Endometrium (tissue), 2 donors: Measurements from ENCODE around the gene RNF43.
"Not testable (repeated sequence)": the region's sequence is repeated elsewhere in the genome, so short reads cannot be mapped to it uniquely, and the experiment has no call there.

Source experiments
- FAIRE-seq: peaks from 2 replicates; lab custom pipeline; 2012; peaks lifted over from hg19 to GRCh38; lab: Jason Lieb, UNC
- donor health status: control.
- donor health status: control.

RNF43 gene

DNA sequence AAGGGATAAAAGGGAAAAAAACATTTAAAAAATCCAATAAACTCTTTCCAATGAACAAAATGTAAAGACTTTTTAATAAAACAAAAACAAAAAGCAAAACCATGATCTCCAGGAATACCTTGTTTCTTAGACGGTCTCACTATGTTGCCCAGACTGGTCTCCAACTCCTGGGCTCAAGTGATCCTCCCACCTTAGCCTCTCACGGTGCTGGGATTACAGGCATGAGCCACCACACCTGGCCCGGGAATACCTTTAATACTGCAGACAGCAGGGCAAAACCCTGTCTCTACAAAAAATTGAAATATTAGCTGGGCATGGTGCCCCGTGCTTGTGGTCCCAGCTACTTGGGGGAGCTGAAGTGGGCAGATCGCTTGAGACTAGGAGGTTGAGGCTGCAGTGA lies 7.9 kb downstream of the RNF43 start:
- no peak for FAIRE-seq

DNA sequence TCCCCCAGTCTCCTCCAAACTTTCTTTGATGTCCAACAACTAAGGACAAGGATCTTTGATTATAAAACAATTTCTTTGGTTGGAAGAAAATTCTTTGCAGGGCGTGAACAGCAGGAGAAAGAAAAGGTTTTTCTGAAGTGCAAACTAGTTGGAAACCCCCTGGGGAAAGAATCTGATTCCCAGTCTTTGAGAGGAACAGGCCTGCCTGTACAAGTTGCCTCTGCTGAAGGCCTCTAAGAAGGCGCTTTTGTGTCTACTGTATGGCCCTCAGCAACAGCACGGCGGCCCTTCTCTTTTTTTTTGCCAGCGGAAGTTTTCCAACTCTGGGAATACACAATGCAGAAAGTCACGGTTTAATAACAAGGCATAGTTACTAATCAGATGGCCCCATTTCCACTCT lies 14.0 kb downstream of the RNF43 start:
- FAIRE-seq: no peak

DNA sequence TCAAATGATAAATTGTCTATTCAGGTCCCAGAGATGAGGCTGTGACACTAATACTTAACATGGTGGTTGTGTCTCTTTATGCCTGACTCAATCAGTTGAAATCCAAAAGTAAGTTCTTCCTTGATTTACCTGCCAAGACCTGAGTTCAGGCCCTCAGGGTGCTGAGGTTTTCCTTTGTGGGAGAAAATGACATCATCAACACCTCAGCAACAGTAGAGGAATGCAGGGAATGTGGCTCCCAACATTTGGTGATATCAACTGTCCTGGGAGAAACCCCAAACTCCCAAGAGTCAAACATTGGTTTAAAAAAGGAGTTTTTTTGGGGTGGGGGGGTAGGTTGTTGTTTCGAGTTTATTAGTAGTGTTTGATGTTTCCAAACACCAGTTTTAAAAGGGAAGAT lies 14.7 kb downstream of the RNF43 start:
- FAIRE-seq: no peak

DNA sequence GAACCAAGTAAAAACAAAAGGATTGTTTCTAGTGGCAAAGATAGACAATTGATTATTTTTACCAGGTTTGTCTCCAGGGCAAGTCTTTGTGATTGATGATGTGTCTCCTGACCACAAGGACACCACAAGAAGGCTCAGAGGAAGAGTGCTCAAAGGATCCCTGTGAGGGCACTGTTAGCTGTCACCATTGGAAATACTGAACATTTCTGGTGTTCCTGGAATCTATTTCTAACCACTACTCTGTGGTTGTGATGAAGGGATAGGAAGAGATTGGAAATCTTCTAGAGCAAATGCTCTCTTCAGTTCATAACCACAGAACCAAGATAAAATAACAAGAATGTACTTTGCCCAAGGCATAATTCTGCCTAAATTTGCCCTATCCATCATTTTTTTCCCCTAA lies 15.3 kb downstream of the RNF43 start:
- FAIRE-seq: no peak

DNA sequence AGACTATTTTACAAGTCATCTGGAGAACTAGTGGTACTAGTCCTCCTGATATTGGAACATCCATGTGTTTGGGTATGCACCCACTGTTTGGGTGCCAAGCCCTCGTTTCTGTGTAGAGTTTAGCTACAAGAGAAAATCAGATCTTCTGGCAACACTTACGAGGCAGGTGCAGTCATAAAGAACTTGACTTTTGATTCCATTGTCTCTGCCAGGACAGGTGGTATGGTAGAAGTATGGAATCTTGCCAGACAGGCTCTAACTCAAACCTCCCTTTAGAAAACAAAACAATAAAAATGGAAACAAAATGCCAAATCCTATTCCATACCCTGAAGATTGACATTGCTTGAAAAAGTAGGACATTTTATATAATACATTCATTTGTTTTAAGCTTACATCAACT lies 16.0 kb downstream of the RNF43 start:
- FAIRE-seq: no peak

DNA sequence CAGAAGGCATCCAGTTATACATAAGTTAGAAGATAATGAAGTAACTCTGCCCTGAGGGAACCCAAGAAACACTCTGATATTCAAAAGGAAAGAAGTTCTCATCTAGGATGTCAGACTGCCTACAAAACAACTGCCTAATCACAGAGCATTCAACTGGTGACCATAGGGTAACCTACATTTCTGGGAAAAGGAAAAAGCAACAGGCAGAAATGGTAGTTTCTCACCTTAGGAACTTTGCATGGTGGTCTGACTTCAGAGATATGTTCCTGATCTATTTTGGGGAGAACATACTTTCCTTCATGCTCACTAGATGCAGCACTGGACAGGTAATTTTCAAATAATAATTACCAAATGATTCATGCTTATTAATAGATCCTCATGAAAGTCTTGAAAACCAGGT lies 16.5 kb downstream of the RNF43 start:
- no peak for FAIRE-seq

DNA sequence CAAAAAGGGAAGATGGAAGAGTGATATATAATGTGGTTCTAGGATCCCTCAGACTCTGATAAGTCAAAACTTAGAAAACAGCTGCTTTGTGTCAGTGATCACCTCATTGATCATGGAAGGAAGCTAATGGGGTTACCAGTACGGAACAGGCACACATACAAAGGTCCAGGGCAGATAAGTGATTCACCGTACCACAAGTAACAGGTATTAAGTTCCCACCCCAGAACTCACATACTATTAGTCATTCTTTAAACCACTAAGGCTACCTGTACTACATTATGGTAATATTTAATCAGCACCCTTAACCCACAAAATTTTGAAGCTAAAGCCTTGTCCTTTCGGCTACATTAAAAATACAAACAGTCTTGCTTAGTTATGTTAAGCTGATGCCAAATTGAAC lies 17.4 kb downstream of the RNF43 start:
- no peak for FAIRE-seq

DNA sequence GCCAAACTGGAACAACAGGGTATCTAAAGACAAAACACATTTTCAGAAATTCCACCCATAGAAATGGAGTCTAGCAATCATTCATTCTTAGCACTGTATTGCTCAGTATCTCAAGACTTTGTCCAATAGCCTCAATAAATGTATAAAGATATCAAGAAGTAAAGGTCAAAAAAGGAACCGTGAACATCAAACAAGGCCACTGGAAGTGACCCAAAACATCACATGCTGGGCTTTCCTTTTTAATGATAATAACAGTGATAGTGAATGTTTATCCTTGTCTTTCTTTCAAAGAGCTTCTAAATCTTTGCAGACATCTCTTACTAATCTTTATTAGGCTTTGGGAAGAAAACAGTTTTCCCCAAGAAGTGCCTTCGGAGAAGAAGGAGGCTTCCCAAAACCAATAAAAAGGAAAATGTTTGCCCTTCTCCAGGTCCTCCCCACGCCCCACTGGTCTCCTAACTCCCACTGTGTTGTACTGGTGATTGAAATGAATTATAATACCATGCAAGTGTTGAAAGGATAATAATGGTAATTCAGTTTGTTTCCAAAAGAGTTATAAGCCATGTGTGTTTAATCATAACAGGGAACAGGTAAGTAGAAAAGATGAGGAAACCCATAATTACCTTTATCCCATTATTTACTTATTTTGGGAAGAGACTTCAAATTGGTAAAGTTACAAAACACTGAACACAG lies 18.6 kb downstream of the RNF43 start:
- no peak for FAIRE-seq

DNA sequence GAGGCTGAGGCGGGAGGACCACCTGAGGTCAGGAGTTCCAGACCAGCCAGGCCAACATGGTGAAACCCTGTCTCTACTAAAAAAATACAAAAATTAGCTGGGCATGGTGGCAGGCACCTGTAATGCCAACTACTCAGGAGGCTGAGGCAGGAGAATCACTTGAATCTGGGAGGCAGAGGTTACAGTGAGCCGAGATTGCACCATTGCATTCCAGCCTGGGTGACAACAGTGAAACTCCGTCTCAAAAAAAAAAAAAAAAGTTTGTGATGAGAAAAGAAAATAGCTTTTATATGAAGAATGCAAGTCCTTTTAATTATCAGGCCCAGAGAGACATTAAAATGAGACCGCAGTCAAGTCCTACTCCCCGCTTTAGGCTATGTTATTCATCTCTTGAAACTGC lies 19.9 kb downstream of the RNF43 start:
- FAIRE-seq: not testable (repeated sequence)

DNA sequence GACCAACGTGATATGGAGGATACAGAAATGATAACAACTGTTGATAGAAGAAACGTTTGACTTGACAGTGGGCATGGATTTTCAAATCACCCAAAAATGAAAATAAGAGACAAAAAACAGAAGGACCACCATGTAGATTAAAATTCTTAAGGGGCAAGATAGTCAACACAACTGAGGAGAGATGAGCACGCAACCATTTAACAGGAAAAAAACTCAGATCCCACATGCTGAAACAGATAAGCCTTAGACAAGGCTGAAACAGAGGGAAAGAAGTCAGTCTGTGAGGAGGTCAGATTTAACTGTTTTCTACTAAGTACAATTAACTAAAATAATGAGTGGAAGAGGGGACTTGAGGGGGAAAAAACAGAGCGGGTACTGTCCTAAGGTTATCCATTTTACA lies 21.2 kb downstream of the RNF43 start:
- no peak for FAIRE-seq

DNA sequence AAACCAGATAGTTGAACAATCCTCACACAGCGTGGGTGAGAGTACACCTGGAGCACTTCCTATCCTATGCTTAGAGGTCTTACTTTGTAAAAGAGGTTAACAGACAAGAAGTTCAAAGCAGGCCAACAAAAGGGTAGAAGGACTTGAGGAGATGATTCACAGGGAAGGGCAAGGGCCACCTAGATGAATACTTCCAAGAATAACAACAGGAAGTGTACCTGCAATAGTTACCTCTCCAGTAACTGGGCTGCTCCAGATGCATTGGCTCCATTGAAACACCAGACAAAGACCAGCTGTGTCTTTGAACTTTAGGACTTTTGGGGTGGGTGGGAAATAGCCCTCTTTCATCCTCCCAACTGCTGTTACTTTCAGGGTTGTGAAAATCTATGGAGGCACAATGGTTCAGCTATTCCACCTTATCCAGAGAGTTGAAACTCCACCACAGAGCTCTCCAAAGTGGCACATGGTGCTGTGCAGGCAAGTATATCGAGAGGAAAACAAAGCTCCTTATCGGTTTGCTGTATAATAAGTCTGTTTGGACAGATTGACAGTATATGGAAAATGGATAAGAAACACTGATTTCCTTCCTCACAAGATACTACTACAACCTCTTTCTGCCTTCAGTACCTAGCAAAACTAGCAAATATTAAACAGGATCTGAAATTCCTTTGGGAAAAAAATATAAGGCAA lies 22.7 kb downstream of the RNF43 start:
- FAIRE-seq: no peak

DNA sequence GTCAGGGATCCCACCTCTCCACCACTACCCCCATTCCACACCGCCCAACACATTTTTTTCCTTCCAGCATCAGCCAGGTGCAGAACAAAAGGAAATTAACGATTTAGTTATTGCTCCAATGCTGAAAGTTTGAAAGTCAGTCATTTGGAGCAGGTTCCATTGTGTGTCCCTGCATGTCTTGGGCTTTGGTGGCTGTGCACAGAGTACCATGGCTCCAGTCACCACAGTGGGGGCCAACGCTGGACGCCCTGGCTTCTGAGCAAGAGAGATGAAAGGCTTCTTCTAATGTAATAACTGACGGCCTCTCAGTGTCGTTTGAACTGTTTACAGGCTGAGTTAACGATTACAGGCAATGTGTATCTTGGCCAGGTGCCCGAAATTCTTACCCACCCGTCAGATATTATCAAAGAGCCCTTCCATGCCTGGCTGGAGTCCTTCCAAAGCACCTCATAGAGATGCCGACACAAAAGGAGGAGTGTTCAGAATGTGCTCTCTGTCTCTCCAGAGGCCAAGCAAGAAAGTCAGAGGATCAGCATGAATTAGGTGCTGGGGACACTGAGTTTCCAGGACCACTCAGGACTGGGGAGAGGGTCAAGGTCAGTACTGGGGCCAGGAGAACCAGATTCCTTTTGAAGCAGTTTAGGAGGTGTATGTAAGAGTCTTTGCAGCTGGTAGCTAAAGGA lies 25.9 kb downstream of the RNF43 start:
- no peak for FAIRE-seq

DNA sequence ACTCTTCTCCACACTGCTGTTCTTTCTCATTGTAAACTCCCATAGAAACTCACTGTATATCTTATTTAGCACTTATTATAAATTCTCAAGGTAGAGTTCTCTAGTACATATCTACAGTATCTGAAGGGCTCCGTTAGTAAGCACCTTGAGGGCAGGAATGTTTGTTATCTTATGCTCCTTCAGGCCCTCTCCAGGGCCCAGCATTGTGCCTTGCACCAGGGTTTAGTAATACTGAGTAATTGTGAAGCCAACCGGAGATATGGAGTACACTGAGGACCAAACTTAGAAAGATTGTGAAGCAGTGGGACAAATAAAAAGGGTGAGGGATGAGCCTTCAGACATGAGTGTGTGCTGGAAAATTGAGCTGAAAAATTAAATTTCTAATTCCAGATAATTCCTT lies 26.4 kb downstream of the RNF43 start:
- FAIRE-seq: no peak

DNA sequence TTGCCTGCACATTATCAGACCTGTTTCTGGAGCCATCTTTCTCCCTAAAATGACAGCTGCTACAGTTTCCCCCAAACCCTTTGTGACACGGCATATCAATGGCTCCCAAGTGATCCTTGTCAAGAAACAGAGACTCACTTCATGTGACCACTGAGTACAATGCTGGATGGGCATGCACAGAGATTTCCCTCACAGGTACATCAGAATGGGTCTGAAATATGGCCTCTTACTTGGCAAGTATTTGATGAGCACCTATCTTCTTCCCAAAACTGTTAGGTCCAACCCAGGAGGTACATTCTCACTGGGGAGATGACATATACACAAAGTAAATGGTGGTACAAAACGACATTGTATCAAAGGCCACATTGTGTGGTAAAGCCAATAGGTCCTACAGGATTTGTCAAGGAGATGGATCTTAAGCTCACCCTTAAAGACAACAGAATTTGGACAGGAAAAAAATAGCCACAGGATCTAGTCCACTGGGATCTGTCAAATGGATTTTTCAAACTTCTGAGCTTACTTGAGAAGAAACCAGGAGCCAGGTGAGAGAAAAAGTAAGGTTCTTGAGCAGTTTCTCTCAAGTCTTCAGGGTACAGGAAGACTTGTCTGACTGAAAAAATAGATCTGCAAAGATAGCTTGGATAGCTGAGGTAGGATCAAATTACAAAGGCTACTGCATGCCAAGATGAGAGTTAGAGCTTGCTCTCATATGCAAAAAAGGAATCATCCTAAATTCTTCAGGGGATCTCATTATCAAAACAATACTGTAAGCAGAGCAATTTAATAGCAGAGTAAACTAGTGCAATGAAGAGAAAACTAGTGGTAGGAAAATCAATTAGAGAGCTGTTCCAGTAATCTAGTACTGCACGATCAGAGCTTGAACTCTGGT lies 28.8 kb downstream of the RNF43 start:
- no peak for FAIRE-seq

DNA sequence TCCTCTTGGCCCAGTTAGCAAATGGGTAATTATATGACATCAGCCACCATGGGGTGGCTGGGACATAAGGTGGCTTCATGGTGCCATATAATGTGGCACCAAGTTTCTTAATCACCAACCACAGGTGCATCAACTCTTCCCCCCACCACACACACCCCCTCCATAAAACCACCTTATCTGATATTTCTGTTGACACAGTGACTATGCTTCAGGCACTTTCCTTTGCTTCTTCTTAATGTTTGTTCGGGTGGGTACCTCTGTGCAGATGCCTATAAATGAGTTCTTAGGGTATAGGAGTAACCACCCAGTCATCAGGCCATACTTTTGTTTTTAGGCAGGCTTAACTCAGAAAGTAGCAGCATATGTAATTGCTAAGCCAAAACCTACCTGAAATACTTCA lies 29.5 kb downstream of the RNF43 start:
- FAIRE-seq: no peak

DNA sequence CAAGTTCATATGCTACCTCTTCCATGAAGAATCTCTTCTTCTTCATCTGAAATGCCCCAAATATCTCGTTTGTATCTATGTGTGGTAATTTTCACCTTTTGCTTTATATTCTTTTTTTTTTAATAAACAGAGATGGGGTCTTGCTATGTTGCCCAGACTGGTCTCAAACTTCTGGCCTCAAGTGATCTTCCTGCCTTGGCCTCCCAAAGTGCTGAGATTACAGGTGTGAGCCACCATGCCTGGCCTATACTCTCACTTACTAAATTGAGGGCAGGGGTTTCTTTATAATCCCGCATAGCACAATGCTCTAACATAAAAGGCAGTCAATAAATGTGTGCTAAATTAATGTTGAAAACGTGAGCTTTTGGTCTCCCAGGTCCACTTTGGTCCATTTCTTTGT lies 30.6 kb downstream of the RNF43 start:
- no peak for FAIRE-seq

DNA sequence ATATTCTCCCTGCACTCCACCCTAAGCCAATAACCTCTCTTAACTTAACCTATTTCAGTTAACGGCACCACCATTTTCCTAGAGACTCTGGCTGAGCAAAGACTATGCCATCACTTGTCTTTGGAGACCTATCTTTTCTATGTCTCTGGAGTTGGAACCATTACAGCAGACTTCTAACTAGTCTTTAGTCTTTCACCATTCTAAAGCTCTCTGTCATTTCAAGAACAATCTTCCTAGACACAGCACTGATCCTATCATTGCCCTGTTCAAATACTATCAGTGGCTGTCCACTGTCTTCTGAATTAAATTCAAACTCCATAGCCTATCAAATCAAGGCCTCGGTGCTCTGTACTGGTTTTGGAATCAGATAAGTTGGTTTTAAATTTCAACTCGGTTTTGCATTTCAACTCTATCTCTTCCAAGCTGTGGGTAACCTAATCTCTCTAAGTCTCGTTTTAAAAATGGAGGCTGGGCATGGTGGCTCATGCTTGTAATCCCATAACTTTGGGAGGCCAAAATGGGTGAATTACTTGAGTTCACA lies 31.9 kb downstream of the RNF43 start:
- no peak for FAIRE-seq

DNA sequence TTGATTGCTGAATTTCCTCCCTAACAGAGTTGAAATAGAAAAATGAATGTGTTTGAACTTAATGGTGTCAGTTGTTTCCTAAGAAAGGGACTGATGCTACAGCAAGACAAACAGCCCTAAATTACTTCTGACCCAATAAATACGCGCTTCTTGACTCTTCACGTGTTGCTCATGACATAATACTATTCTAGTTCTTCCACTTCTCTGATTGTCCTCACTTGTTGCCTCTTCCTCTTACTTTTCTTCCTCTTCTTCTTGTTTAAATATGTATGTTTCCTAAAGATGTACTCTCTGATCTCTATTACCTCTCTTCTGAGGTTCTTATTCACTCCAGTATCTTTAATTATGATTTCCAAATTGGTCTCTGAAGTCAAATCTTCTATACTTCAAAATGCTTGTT lies 32.4 kb downstream of the RNF43 start:
- FAIRE-seq: no peak

DNA sequence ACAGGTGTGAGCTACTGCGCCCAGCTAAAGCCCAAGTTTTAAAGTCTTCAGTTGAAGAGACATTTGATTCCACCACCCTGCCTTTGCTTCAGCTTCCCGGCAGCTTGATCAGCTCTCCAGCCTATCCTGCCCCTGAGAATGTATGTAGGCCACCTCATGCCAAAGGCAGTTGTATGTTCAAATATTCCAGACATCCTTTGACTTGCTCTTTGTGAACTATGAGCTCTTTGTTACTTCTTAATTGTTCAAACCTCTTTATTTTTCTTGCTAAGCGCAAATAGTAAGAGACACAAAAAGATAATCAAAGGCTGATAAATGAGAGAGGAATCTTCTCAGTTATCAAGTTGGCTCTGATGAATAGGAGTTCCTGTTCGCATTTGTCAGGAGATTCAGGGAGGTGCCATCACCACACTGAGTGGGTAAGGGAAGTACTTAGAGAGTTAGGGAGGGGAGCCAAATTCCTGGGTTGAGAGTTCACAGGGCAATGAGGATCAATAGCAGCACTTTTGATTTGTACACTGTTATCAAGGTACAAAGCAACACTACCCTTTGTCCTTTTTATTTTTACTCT lies 33.4 kb downstream of the RNF43 start:
- FAIRE-seq: no peak

DNA sequence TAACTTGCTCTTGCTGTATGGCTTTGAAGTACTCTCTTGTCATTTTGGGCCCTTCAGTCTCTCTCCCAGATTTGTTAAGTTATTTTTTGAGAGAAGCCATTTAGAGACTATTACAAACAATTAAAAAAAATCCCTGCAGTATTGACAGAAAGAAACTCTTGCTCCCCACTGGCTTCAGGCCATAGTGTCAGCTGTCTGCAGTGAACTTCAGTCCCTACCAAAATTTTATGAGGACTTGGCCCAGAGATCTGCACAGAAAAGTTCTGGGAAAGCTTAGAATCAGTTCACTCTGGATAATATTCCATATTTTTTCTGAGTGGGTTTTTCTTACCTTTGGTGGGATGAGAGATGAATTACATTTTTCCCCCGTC lies 34.5 kb downstream of the RNF43 start:
- no peak for FAIRE-seq

DNA sequence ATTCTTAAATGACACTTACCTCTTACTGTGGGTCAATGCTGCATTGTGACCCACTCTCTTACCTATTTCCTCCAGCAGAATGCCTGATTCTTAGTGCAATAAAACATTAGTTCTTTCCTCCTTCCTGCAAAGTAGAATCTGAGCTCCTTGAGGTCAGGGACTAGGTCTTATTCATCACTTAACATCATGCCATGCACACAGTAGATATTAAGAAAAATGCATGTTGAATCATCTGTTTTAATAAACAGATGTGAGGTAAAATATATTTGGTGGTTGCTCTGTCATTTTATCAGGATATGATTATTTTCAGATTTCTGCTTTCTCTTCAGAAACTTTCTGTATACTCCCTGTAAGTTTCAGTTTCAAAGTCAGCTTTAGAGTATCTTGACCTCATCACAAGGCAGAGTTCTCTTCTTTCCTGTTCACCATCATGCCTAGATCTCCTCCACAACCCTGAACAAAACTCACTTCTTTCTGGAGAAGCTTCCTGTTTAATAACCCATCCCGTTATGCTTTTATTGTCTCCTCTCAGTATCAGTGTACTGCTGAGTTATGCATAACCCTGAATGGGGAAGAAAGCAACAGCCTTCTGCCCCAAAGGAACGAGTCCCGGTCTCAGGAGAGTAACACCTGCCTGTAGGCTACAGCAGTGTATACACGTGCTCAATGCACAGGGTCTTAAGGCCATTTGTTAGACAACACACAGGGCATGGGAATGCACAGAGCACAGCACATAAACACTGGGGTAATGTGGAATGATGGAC lies 35.0 kb downstream of the RNF43 start:
- no peak for FAIRE-seq
